RWPE1 (cell line): Measurements from ENCODE around the gene HLA-DQA1.
"Not testable (repeated sequence)": the region's sequence is repeated elsewhere in the genome, so short reads cannot be mapped to it uniquely, and the experiment has no call there.

Source experiments
- CTCF ChIA-PET: fragments of 350-600 bp; sonication (Branson Sonifier 250); formaldehyde crosslinking; extraction: SDS; loops from one replicate; lab custom pipeline; 2021; lab: Yijun Ruan, JAX
- POLR2A ChIA-PET: fragments of 400-600 bp; formaldehyde crosslinking; extraction: SDS; loops from one replicate; lab custom pipeline; 2020; ENCODE audit warnings: antibody characterized with exemption; ENCODE audit not compliant: low non-redundant PET; lab: Yijun Ruan, JAX
- DNase-seq: peaks from one replicate; pipeline ENCODE4 v3.0.0; 2012; ENCODE audit warnings: low spot score
- H3K27ac ChIP-seq: fragments of 450-650 bp; 2 replicates; pipeline ENCODE4 v1.5.1; 2017
- TF ChIP-seq, protein P1 (sequence below): fragments of 450-650 bp; conservative IDR thresholded peaks from 2 replicates; pipeline ENCODE4 v1.5.1; 2017; ENCODE audit warnings: low read depth, mild to moderate bottlenecking

The HLA-DQA1 gene

DNA sequence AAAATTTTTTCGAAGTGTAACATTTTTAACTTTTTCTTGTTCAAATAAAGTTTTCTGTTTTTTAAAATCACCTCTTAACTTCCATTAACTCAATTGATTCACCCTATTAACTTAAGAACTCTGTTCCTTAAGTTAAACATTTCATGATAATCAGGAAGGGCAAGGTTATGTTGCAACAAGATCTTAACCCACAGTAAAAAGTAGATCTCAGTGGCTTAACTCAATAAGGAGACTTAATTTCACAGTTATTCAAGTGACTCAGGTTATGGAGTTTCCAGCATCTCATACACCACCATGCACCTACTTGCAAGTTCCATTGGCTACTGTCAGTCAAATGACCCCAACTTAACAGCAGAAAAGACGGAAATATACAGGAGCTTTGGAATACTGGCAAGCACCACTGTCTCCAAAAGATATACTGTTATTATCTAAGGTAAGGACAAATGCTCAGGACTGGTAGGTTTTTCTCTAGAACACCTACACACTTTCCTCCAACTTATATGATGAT lies 18.1 kb downstream of the HLA-DQA1 start:
- H3K27ac ChIP-seq, result no peak overlapping the region
- DNase-seq, result no peak
- TF ChIP-seq, protein P1, sequence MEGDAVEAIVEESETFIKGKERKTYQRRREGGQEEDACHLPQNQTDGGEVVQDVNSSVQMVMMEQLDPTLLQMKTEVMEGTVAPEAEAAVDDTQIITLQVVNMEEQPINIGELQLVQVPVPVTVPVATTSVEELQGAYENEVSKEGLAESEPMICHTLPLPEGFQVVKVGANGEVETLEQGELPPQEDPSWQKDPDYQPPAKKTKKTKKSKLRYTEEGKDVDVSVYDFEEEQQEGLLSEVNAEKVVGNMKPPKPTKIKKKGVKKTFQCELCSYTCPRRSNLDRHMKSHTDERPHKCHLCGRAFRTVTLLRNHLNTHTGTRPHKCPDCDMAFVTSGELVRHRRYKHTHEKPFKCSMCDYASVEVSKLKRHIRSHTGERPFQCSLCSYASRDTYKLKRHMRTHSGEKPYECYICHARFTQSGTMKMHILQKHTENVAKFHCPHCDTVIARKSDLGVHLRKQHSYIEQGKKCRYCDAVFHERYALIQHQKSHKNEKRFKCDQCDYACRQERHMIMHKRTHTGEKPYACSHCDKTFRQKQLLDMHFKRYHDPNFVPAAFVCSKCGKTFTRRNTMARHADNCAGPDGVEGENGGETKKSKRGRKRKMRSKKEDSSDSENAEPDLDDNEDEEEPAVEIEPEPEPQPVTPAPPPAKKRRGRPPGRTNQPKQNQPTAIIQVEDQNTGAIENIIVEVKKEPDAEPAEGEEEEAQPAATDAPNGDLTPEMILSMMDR, result no peak
- ChIA-PET CTCF (no interaction called here), POLR2A (no interaction called here)

DNA sequence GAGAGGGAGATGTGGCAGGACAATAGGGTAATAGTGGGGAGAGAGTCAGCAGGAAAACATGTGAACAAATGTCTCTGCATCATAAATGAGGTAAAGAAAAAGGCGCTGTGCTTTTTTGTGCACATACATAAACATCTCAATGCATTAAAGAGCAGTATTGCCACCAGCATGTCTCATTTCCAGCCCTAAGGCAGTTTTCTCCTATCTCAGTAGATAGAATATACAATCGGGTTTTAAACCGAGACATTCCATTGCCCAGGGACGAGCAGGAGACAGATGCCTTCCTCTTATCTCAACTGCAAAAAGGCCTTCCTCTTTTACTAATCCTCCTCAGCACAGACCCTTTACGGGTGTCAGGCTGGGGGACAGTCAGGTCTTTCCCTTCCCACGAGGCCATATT lies 20.1 kb downstream of the HLA-DQA1 start:
- POLR2A ChIA-PET, DNase-seq, H3K27ac ChIP-seq: not testable (repeated sequence)

DNA sequence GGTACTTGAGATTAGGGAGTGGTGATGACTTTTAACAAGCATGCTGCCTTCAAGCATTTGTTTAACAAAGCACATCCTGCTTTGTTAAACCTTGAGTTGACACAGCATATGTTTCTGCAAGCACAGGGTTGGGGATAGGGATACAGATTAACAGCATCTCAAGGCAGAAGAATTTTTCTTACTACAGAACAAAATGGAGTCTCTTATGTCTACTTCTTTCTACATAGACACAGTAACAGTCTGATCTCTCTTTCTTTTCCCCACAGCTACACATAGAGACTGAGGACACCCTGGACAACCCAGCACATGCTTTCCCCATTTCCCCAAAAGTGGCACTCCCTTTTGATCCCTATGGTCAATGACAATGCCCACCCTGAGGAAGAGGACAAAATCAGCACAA lies 20.6 kb downstream of the HLA-DQA1 start:
- DNase-seq, CTCF ChIA-PET, H3K27ac ChIP-seq, POLR2A ChIA-PET: not testable (repeated sequence)

More for the DNA sequence above, 20.1 kb downstream of the HLA-DQA1 start:
- CTCF ChIA-PET, result not testable (repeated sequence)

DNA sequence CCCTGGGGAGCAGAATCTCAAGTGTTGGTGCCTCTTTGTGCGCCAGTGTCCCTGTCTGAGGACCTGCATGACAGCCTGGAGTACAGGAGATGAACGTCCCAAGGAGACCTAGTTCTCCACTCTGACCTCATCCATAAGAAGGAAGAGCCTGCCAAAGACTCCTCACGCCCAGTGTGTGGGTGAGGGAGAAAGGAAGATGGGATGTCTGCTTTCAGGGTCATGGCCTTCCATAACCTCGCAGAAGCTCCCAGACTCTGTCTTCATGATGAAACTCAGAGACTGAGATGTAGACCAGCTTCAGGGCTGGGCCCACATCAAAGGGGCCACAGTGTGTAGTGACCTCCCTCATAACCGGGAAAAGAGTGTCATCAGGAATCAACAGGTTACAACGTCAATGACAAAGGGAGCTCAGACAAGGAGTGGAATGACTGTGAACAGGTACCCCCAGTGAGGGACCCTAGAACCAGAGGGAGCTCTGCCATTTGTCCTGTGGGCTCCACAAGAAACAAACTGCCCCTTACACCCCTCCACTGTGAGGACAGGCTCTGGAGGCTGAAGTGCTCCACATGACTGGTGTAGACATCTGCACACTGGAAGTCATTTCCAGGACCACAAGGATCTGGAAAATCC lies 21.2 kb downstream of the HLA-DQA1 start:
- ChIA-PET POLR2A (no interaction called here), CTCF (no interaction called here)
- DNase-seq, result no peak
- TF ChIP-seq, protein P1, result no peak
- H3K27ac ChIP-seq, result no peak overlapping the region

DNA sequence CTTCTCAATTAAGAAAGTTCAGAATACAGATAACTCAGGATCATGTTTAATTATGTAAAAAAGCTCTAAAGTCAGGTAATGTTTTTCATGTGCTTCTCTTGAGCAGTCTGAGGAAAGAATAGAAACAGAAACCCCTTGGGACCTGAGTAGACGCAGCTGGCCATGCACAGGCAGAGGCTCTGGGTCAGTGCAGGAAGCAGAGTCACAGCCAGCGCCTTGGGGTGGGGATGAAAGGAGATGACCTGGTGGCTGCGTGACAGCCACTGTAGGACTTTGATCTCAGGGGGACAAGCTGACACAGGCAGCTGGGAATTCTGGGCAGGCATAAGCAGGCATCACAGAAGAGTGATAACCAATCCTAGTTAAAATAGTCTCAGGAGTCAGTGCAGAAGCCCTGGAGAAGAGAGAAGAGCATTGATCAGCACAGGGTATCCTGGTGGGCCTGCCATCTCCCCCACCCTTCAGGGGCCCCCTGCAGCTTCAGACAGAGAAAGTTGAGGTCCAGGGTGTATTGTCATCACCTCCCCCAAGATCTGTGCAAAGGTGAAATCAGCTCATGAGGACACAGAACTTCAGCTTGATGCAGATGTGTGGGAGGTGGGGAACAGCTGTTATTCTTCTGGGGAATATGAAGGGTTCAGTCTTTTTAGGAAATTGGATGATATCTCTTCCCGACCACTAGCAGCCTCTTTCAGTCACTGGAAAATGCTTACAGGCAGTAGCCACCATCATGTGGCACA lies 22.8 kb downstream of the HLA-DQA1 start:
- TF ChIP-seq, protein P1, result no peak
- DNase-seq, result no peak
- no peak overlapping the region for H3K27ac ChIP-seq
- ChIA-PET CTCF (no interaction called here), POLR2A (no interaction called here)

DNA sequence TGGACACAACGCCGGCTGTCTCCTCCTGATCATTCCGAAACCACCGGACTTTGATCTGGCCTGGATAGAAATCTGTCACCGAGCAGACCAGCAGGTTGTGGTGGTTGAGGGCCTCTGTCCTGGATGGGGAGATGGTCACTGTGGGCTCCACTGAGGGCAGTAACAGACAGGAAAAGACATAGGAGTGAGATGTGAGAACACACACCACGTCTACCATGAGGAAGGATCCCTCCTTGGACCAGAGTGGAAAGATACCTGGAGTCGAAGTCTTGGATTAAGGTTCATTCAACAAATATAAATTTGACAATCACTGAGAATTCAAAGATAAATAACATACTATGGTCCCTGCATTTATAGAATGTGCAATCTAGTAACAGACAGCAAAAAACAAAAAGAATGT lies 24.9 kb downstream of the HLA-DQA1 start:
- H3K27ac ChIP-seq, result no peak overlapping the region
- ChIA-PET POLR2A (no interaction called here), CTCF (no interaction called here)
- no peak for DNase-seq
- TF ChIP-seq, protein P1, result no peak

DNA sequence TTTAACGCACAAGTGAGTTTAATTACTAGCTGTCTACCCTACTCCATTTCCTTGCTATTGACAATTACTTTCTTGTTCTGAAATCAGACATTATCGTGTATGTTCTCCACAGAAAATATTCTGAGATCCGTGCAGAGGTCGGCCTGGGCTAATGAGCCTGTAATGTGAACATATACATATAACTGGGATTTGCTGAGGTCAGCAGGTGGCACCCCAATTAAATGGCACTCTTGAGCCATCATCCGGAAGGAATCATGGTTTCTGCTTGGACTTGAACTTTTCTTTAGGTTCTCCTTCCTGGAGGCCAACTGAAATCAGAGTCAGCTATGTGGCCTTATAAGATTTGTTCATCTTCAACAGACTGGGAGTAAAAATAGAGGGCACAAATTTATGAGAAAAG lies 25.6 kb downstream of the HLA-DQA1 start:
- CTCF ChIA-PET, result no interaction called here
- no peak for DNase-seq
- TF ChIP-seq, protein P1, result no peak
- no peak overlapping the region for H3K27ac ChIP-seq
- POLR2A ChIA-PET, result no interaction called here
